ENCODE data around the gene TLK2. TPM values are rescaled to one million over a fixed set of nuclear protein-coding genes. Genes with fewer than 3 reads are reported as not detected.
A peak's percentile ranks its signal among the peaks of the same experiment; 100 is the strongest.

Gene TLK2
- total RNA-seq, 3 donors from 2014 or later: 39.8 to 59.0 (median 42.0) TPM

DNA sequence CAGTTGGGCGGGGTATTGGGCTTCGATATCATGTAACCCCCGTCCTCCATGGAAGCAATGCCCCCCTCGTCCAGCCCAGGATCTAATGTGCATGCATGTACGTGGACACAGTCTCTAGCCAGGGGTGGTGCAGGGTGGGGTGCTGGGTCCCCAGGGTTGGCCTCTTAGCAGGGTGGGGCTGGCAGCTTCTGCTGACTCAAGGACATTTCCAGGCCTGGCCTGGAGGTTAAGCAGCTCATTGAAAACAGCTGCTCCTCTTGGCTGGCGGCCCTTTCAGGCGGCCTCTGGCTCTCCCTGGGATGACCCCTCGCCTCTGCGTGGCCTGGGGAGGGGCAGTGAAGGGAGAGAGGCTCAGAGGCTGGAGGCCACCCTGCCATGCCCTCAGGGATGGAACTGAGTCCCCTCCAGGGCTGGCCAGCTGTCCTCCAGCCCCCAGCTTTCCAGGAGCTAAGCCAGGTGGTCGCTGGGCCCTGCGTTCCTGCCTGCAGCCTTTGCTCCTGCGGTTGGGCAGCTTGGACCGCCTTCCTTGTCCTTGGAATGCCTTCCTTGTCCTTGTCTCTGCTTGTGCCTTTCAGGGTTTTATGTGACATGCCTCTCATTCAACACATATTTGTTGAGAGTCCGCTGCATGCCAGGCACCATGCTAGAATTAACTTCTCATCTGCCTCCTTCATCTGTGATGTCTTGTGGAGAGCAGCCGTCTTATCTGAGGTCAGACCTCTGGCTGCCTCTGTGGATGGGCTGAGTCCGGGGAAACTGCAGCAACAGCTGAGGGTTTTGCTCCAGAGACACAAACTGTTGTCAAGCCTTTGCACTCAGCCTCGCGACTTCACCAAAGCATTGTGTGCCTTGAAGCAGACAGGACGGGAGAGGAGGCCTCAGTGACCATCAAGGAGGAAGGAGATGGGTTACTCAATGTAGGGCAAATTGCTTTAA lies 175.5 kb downstream of the TLK2 start:
- intact Hi-C loops (cut with DNase I; ENCODE audit: low total_unique reads): no loop called here
- H3K27ac ChIP-seq: peak overlapping the region; percentile 67 to 74
- H3K4me3 ChIP-seq: peak overlapping the region; percentile 44 to 71 (median 52)
- H3K9me3 ChIP-seq: no peaks in the 10 kb centered on the region
- H3K36me3 ChIP-seq: no peaks in the 10 kb centered on the region
- no peaks in the 10 kb centered on the region for H3K27me3 ChIP-seq
- no peak for DNase-seq (ENCODE audit: low spot score in 2 of 2)
- peaks cover 11 to 13% of the 10 kb centered on the region in 2 donors for H3K4me1 ChIP-seq
- TF ChIP-seq POLR2A (IDR thresholded peaks at IDR 0.05) (no peak), POLR2AphosphoS5 (IDR thresholded peaks at IDR 0.05) (peak in 1 of 3 donors; percentile 62)

DNA sequence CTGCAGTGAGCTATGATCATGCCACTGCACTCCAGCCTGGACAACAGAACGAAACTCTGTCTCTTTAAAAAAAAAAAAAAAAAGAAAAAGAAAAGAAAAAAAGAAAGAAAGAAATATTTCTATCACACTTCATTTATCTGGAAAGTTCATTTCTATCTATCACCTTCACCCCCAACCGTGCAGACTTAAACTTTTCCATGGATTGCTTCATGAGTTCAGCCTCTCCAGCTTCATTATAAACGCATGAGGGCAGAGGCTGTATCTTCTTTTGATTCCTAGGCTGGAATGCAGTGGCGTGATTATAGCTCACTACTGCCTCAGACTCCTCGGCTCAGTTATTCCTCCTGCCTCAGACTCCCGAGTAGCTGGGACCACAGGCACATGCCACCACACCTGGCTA lies 177.0 kb downstream of the TLK2 start:
- Histone ChIP-seq H3K36me3 (no peaks in the 10 kb centered on the region), H3K4me3 (no peak overlapping the region), H3K27ac (no peak overlapping the region), H3K4me1 (peaks cover 11 to 13% of the 10 kb centered on the region in 2 donors), H3K9me3 (no peaks in the 10 kb centered on the region), H3K27me3 (no peaks in the 10 kb centered on the region)
- TF ChIP-seq POLR2AphosphoS5 (IDR thresholded peaks at IDR 0.05): no peak
- no peak for TF ChIP-seq POLR2A (IDR thresholded peaks at IDR 0.05)
- TF ChIP-seq, protein P1, sequence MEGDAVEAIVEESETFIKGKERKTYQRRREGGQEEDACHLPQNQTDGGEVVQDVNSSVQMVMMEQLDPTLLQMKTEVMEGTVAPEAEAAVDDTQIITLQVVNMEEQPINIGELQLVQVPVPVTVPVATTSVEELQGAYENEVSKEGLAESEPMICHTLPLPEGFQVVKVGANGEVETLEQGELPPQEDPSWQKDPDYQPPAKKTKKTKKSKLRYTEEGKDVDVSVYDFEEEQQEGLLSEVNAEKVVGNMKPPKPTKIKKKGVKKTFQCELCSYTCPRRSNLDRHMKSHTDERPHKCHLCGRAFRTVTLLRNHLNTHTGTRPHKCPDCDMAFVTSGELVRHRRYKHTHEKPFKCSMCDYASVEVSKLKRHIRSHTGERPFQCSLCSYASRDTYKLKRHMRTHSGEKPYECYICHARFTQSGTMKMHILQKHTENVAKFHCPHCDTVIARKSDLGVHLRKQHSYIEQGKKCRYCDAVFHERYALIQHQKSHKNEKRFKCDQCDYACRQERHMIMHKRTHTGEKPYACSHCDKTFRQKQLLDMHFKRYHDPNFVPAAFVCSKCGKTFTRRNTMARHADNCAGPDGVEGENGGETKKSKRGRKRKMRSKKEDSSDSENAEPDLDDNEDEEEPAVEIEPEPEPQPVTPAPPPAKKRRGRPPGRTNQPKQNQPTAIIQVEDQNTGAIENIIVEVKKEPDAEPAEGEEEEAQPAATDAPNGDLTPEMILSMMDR (IDR thresholded peaks at IDR 0.05): no peak
- DNase-seq (ENCODE audit: low spot score in 2 of 2): no peak
- intact Hi-C loops (cut with DNase I; ENCODE audit: low total_unique reads): no loop called here

DNA sequence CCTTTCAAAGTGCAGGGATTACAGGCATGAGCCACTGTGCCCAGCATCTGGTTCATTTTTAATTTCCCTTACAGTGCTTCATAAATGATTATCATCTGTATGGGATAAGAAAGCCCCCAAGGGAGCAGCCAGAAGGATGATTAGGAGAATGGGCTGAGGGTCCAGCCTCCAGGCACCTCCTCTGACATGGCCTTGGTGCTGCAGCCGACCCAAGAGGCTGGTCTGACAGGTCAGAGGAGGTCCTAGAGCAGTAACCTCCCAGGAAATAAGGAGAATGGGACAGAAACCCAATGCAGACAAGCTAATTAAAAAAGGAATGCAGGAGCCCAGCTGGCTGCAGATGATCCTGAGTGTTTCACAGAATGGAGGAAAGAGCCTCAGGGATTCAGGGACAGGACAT lies 177.8 kb downstream of the TLK2 start:
- intact Hi-C loops (cut with DNase I; ENCODE audit: low total_unique reads): no loop called here
- Histone ChIP-seq H3K4me3 (no peak overlapping the region), H3K36me3 (no peaks in the 10 kb centered on the region), H3K27me3 (no peaks in the 10 kb centered on the region), H3K9me3 (no peaks in the 10 kb centered on the region), H3K4me1 (peaks cover 11 to 13% of the 10 kb centered on the region in 2 donors), H3K27ac (peak overlapping the region; percentile 4 to 7)
- DNase-seq (ENCODE audit: low spot score in 2 of 2): no peak
- no peak for TF ChIP-seq POLR2A (IDR thresholded peaks at IDR 0.05)
- TF ChIP-seq, protein P1 (IDR thresholded peaks at IDR 0.05): no peak
- TF ChIP-seq POLR2AphosphoS5 (IDR thresholded peaks at IDR 0.05): no peak

DNA sequence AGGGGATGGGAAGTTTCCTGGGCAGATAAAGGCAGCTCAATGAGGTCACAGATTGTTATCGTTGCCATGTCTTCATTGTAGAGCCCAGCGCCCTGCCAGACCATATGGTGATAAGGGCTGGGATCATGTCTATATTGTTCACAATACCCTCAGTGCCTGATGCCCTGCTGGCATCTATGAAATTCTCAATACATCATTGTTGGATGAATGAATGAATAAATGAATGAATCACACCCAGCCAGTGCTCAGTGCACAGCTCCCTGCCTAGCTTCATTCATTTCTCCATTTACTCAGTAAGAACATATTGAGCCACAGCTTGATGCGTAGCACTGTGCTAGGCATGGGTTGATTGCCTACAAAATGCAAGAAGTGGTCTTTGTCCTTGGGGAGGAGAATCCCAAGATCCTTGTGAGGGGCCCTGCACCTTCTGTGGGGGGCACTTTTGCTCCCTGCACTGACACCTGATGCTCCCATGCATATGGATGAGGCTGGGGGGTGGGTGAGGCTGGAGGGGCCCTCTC lies 178.6 kb downstream of the TLK2 start:
- Histone ChIP-seq H3K27me3 (no peaks in the 10 kb centered on the region), H3K27ac (no peak overlapping the region), H3K4me1 (peaks cover 11 to 13% of the 10 kb centered on the region in 2 donors), H3K4me3 (no peak overlapping the region), H3K9me3 (no peaks in the 10 kb centered on the region), H3K36me3 (no peaks in the 10 kb centered on the region)
- no peak for DNase-seq (ENCODE audit: low spot score in 2 of 2)
- TF ChIP-seq, protein P1 (IDR thresholded peaks at IDR 0.05): no peak
- no peak for TF ChIP-seq POLR2A (IDR thresholded peaks at IDR 0.05)
- TF ChIP-seq POLR2AphosphoS5 (IDR thresholded peaks at IDR 0.05): no peak
- intact Hi-C loops (cut with DNase I; ENCODE audit: low total_unique reads): loop anchor here (1.0 kb wide), 1 partner anchor 34 kb away; no protein-coding TSS in a partner anchor

DNA sequence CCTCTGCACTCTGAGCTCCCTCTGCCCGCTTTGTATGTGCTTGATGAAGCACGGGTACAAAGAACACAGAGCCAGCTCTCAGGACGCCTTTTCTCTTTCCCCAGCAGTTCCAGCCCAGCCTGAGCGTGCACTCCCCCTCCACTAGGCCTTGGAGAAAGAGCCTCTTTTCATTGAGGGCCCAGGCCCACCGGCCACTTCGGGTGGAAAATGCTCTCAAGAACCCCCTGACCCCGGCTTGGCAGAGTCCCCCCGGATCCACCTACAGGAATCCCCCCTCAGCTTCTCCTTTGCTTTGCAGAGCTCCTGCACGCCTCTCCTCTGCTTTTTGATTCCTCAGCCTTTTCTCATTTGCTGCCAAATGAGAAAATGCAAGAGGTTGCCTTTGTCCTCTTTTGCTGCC lies 179.1 kb downstream of the TLK2 start:
- intact Hi-C loops (cut with DNase I; ENCODE audit: low total_unique reads): loop anchor here (1.0 kb wide), 1 partner anchor 34 kb away; no protein-coding TSS in a partner anchor
- Histone ChIP-seq H3K4me3 (no peak overlapping the region), H3K9me3 (no peaks in the 10 kb centered on the region), H3K27ac (peak overlapping the region in 1 of 2 donors; percentile 54), H3K4me1 (peaks cover 11 to 13% of the 10 kb centered on the region in 2 donors), H3K27me3 (no peaks in the 10 kb centered on the region), H3K36me3 (no peaks in the 10 kb centered on the region)
- TF ChIP-seq, protein P1 (IDR thresholded peaks at IDR 0.05): no peak
- TF ChIP-seq POLR2A (IDR thresholded peaks at IDR 0.05) (no peak), POLR2AphosphoS5 (IDR thresholded peaks at IDR 0.05) (no peak)
- DNase-seq (ENCODE audit: low spot score in 2 of 2): no peak
